Measurements from ENCODE around the gene PNPLA2. TPM values are rescaled to one million over a fixed set of nuclear protein-coding genes. Genes with fewer than 3 reads are reported as not detected.

Gene PNPLA2
- total RNA-seq, 1 donor from 2014 or later = 2.6 TPM

DNA sequence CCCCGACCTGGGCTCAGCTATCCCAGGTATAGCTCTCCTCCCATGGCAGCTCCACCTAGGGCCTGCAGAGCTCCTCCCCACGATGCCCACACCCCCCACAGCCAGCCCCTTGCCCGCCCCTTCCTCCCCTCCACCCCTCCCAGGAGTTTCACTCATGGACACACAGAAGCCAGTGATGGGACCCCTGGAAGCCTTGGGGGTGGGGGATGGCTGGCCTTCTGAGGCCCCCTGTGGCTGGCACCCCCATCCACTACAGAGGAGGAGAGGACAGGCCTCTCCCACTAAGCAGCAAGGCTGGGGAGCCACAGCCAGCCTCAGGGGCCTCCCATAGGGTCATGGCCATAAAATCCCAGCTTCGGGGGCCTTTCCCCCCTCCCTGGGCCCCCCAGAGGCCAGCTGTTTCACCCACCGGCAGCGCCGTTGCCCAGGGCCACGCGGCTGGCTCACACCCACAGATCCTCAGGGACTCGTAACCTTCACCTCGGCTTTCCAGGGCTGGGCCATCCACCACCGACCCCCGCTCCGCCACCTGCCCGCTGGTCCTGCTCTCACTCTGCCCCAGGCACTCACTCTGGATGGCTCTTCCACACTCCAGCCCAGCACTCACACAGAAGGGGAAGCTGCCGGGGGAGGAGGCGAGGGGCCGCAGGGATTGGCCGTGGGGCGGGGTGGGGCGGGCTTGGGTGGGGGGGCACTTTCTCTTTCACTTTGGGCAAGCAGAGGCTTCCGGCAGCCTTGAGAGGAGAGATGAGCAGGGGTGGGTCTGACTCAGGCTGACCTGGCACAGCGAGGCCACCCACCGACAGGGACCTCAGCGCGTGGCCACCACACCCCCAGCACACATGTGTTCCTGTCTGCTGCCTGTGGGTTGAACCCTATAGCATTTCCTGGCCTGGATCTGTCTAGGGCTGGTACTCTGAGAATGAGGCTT is 22.8 kb upstream of the PNPLA2 start:
- DNase-seq (ENCODE audit: low spot score) = no peak
- Mint-ChIP-seq H3K36me3 (peaks cover 2% of the 10 kb centered on the region), H3K27ac (no peak overlapping the region), H3K4me3 (peak overlapping the region; percentile 93), H3K27me3 (ENCODE audit: insufficient read depth, low read depth) (peaks cover 7% of the 10 kb centered on the region), H3K9me3 (no peaks in the 10 kb centered on the region), H3K4me1 (peaks cover 17% of the 10 kb centered on the region)
- H3K27me3 ChIP-seq = no peaks in the 10 kb centered on the region
- peak overlapping the region; percentile 79 for H3K4me2 ChIP-seq
- H4K20me1 ChIP-seq (ENCODE audit: low read depth) = peaks cover 37% of the 10 kb centered on the region
- no peak overlapping the region for H3K9ac ChIP-seq
- no peak overlapping the region for H3K27ac ChIP-seq
- H3K36me3 ChIP-seq = no peaks in the 10 kb centered on the region
- no peaks in the 10 kb centered on the region for H3K9me3 ChIP-seq (ENCODE audit: low read depth)
- peaks cover 16% of the 10 kb centered on the region for H3K4me1 ChIP-seq
- TF ChIP-seq EZH2phosphoT487 (IDR thresholded peaks at IDR 0.05) = no peak
- no peak overlapping the region for H3K4me3 ChIP-seq
- H3F3A ChIP-seq (ENCODE audit: low read depth) = peaks cover 14% of the 10 kb centered on the region
- H2AFZ ChIP-seq (replicated peaks) = no peak overlapping the region
- peaks cover 14% of the 10 kb centered on the region for H3K79me2 ChIP-seq (ENCODE audit: low read depth)

DNA sequence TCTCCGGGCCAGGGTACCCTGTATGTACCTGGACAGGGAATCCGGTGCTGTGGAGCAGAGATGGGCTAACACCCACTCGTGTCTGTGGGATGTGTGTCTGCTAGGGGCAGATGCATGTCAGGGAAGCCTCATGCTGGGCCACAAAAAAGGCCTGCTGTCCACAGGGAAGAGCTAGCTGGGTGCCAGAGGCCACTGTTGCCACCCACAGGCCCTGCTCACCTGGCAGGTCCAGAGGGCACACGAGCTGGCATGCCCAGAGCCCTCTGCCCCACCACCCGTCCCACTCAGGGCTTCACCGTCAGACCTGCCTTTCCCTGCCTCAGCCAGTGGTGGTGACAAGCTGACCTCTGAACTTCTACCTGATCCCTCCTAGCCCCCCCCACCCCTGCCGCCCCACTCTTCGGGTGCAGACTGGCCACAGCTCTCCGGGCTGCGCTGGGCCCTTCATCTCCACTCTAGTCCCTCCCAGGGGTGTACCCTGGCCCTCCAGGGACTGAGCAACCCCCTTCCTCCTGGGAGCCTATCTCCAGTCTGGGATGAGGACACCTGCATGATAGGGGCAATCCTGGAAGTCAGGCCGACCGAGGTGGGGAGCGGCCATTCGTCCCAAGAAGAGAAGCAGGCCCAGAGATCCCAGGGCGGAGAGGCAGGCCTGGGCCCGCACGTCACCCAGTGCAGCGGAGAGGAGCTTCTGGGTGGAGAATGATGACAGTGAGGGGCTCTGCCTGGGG is 22.0 kb upstream of the PNPLA2 start:
- Mint-ChIP-seq H3K27me3 (ENCODE audit: insufficient read depth, low read depth) (peaks cover 4% of the 10 kb centered on the region), H3K27ac (no peak overlapping the region), H3K9me3 (no peaks in the 10 kb centered on the region), H3K36me3 (no peaks in the 10 kb centered on the region), H3K4me1 (peaks cover 14% of the 10 kb centered on the region), H3K4me3 (peak overlapping the region; percentile 93)
- DNase-seq (ENCODE audit: low spot score) = no peak
- H3K4me1 ChIP-seq = peaks cover 13% of the 10 kb centered on the region
- H3K27ac ChIP-seq = no peak overlapping the region
- TF ChIP-seq EZH2 (IDR thresholded peaks at IDR 0.05) (no peak), EZH2phosphoT487 (IDR thresholded peaks at IDR 0.05) (no peak), CTCF (IDR thresholded peaks at IDR 0.05) (no peak)
- H3K27me3 ChIP-seq = no peaks in the 10 kb centered on the region
- H4K20me1 ChIP-seq (ENCODE audit: low read depth) = peaks cover 31% of the 10 kb centered on the region
- H2AFZ ChIP-seq (replicated peaks) = no peak overlapping the region
- H3K9me3 ChIP-seq (ENCODE audit: low read depth) = no peaks in the 10 kb centered on the region
- H3K9ac ChIP-seq = no peak overlapping the region
- no peaks in the 10 kb centered on the region for H3K36me3 ChIP-seq
- peak overlapping the region; percentile 79 for H3K4me2 ChIP-seq
- peaks cover 14% of the 10 kb centered on the region for H3K79me2 ChIP-seq (ENCODE audit: low read depth)
- H3F3A ChIP-seq (ENCODE audit: low read depth) = peaks cover 9% of the 10 kb centered on the region
- H3K4me3 ChIP-seq = peak overlapping the region; percentile 78

DNA sequence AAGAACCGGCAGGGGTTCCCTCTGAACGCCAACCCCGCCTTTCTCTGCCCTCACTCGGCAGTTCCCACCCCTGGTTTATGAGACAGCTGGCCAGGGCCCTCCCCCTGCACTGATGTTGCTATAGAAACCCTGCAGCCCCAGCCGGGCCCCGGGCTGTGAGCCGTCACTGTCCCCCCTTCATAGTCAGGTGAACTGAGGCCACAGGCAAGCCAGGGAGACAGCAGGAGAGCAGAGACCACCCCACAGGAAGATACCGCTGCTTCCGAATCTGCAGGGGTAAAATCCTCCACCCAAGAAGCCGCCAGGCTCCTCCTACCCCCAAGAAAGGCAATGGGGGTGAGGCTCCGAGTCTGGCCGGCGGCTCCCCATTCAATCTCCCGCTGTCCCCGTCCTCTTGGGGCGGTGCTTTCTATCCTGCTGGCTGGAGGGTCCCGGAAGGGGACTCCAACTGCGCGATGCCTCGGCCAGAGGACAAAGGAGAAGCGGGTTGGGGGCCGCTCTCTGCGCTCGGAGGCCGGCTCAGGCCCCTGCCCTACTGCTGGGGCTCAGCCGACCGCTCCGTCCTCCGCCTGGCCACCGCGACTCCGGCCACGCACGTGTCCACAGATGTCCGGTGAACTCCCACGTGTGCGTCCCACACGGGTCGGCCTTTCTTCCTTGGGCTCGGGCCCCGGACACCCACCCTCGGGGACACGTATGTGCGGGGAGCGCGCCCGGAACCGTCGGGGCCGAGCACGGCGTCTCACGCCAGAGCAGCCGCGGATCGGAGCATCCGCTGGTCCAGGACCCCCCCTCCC is 21.2 kb upstream of the PNPLA2 start:
- Histone ChIP-seq H3K4me1 (peaks cover 13% of the 10 kb centered on the region), H3K27ac (no peak overlapping the region), H3K9ac (peak overlapping the region; percentile 47), H3K4me3 (peak overlapping the region; percentile 78), H3F3A (ENCODE audit: low read depth) (peaks cover 9% of the 10 kb centered on the region), H2AFZ (replicated peaks) (no peak overlapping the region), H3K79me2 (ENCODE audit: low read depth) (peaks cover 14% of the 10 kb centered on the region), H4K20me1 (ENCODE audit: low read depth) (peaks cover 31% of the 10 kb centered on the region), H3K4me2 (peak overlapping the region; percentile 79), H3K36me3 (no peaks in the 10 kb centered on the region), H3K27me3 (no peaks in the 10 kb centered on the region), H3K9me3 (ENCODE audit: low read depth) (no peaks in the 10 kb centered on the region)
- peaks cover 14% of the 10 kb centered on the region for H3K4me1 Mint-ChIP-seq
- H3K27me3 Mint-ChIP-seq (ENCODE audit: insufficient read depth, low read depth) = peaks cover 4% of the 10 kb centered on the region
- H3K9me3 Mint-ChIP-seq = no peaks in the 10 kb centered on the region
- no peak overlapping the region for H3K27ac Mint-ChIP-seq
- peak overlapping the region; percentile 93 for H3K4me3 Mint-ChIP-seq
- H3K36me3 Mint-ChIP-seq = no peaks in the 10 kb centered on the region
- TF ChIP-seq CTCF (IDR thresholded peaks at IDR 0.05) (no peak), EZH2phosphoT487 (IDR thresholded peaks at IDR 0.05) (no peak), EZH2 (IDR thresholded peaks at IDR 0.05) (no peak)
- DNase-seq (ENCODE audit: low spot score) = peak; percentile 84
